Hepatocyte (in vitro differentiated cells): ENCODE measurements around the gene ANO10. TPM values are rescaled to one million over a fixed set of nuclear protein-coding genes. Genes with fewer than 3 reads are reported as not detected.

Experiments used
- DNase-seq: peaks from one replicate; pipeline ENCODE4 v3.0.0-alpha.2; 2016; ENCODE audit warnings: low spot score
- H2AFZ ChIP-seq: fragments of 200-600 bp; sonication (generic); 2 replicates; pipeline ENCODE4 v1.6.0; 2016; ENCODE audit warnings: antibody characterized with exemption, mild to moderate bottlenecking
- H3K27ac ChIP-seq: fragments of 200-600 bp; sonication (generic); 2 replicates; pipeline ENCODE4 v1.5.1; 2016; ENCODE audit warnings: mild to moderate bottlenecking
- H3K27me3 ChIP-seq: fragments of 200-600 bp; sonication (generic); 2 replicates; pipeline ENCODE4 v1.6.1; 2016
- H3K36me3 ChIP-seq: fragments of 200-600 bp; sonication (generic); replicated peaks from 2 replicates; pipeline ENCODE4 v1.5.1; 2016; ENCODE audit warnings: low read depth; ENCODE audit not compliant: insufficient read depth
- H3K4me1 ChIP-seq: fragments of 200-600 bp; sonication (generic); 2 replicates; pipeline ENCODE4 v1.5.1; 2016; ENCODE audit warnings: mild to moderate bottlenecking, moderate library complexity; ENCODE audit not compliant: insufficient read depth
- H3K4me2 ChIP-seq: fragments of 200-600 bp; sonication (generic); 2 replicates; pipeline ENCODE4 v1.6.0; 2016
- H3K4me3 ChIP-seq: fragments of 200-600 bp; sonication (generic); 2 replicates; pipeline ENCODE4 v1.5.1; 2016; ENCODE audit warnings: mild to moderate bottlenecking
- H3K79me2 ChIP-seq: fragments of 200-600 bp; sonication (generic); 2 replicates; pipeline ENCODE4 v1.6.0; 2017; ENCODE audit warnings: mild to moderate bottlenecking
- H3K9me2 ChIP-seq: fragments of 200-600 bp; sonication (generic); replicated peaks from 2 replicates; pipeline ENCODE4 v1.6.0; 2017; ENCODE audit warnings: mild to moderate bottlenecking; ENCODE audit not compliant: insufficient read depth
- H3K9me3 ChIP-seq: fragments of 200-600 bp; sonication (generic); 2 replicates; pipeline ENCODE4 v1.5.1; 2016; ENCODE audit warnings: low read depth, mild to moderate bottlenecking
- H4K20me1 ChIP-seq: fragments of 200-600 bp; sonication (generic); 2 replicates; pipeline ENCODE4 v1.6.0; 2016; ENCODE audit warnings: mild to moderate bottlenecking; ENCODE audit not compliant: insufficient read depth, poor library complexity, severe bottlenecking
- EZH2 ChIP-seq: fragments of 200-600 bp; sonication (generic); IDR thresholded peaks from 2 replicates; pipeline ENCODE4 v1.6.1; 2016; ENCODE audit warnings: antibody characterized with exemption, mild to moderate bottlenecking, borderline replicate concordance
- EZH2phosphoT487 ChIP-seq: fragments of 200-600 bp; sonication (generic); IDR thresholded peaks from one replicate; pipeline ENCODE4 v1.6.1; 2018; ENCODE audit warnings: antibody characterized with exemption, mild to moderate bottlenecking, low read depth, moderate library complexity; ENCODE audit not compliant: unreplicated experiment, severe bottlenecking
- WGBS: methylation state at CpG from one replicate; pipeline ENCODE4 v1.1.6; 2016; ENCODE audit warnings: low lambda C conversion rate; ENCODE audit errors: missing lambda C conversion rate; 5-methylcytosine and 5-hydroxymethylcytosine counted together
- polyA plus RNA-seq: library from polyadenylated mRNA; unstranded; fragments of >200 nt; fragmentation: Nextera tagmentation; extraction: Ambion mirVana; gene quantifications from 2 replicates; pipeline ENCODE4 v1.2.1, GENCODE V29; 2016
- total RNA-seq: library from RNA; depleted of rRNA; stranded (reverse); fragments of >200 nt; gene quantifications from 2 replicates; pipeline ENCODE4 v1.2.3, GENCODE V29; 2014
- TF ChIP-seq, protein P1 (sequence below): fragments of 200-600 bp; sonication (generic); IDR thresholded peaks from 2 replicates; pipeline ENCODE4 v1.5.1; 2016; ENCODE audit warnings: antibody characterized with exemption, mild to moderate bottlenecking; ENCODE audit not compliant: poor library complexity

ANO10 gene
- total and polyA plus RNA-seq, 2 experiments from 2014 or later: 28.5 to 33.5 TPM

- TF ChIP-seq EZH2phosphoT487 (no peak), EZH2 (no peak)
- TF ChIP-seq, protein P1, sequence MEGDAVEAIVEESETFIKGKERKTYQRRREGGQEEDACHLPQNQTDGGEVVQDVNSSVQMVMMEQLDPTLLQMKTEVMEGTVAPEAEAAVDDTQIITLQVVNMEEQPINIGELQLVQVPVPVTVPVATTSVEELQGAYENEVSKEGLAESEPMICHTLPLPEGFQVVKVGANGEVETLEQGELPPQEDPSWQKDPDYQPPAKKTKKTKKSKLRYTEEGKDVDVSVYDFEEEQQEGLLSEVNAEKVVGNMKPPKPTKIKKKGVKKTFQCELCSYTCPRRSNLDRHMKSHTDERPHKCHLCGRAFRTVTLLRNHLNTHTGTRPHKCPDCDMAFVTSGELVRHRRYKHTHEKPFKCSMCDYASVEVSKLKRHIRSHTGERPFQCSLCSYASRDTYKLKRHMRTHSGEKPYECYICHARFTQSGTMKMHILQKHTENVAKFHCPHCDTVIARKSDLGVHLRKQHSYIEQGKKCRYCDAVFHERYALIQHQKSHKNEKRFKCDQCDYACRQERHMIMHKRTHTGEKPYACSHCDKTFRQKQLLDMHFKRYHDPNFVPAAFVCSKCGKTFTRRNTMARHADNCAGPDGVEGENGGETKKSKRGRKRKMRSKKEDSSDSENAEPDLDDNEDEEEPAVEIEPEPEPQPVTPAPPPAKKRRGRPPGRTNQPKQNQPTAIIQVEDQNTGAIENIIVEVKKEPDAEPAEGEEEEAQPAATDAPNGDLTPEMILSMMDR: no peak
- Histone ChIP-seq H3K79me2 (no peaks in the 10 kb centered on the region), H3K27me3 (no peaks in the 10 kb centered on the region), H3K4me3 (no peak overlapping the region), H3K4me2 (no peak overlapping the region), H4K20me1 (no peaks in the 10 kb centered on the region), H3K9me3 (no peaks in the 10 kb centered on the region), H3K27ac (no peak overlapping the region), H2AFZ (no peak overlapping the region), H3K4me1 (no peaks in the 10 kb centered on the region), H3K36me3 (no peaks in the 10 kb centered on the region), H3K9me2 (no peaks in the 10 kb centered on the region)
- WGBS: 95% methylated on average over 4 of the region's 4 CpGs
- DNase-seq: no peak
Observed at GRCh38 chr3:43641306-43642114, 19.7 kb upstream of the ANO10 start.

GRCh38 chr3:43640681-43641080, 18.9 kb upstream of the ANO10 start:
- 93% methylated on average over 3 of the region's 3 CpGs for WGBS
- no peak for TF ChIP-seq EZH2
- TF ChIP-seq, protein P1: no peak
- no peak for TF ChIP-seq EZH2phosphoT487
- H3K27me3 ChIP-seq: no peaks in the 10 kb centered on the region
- H4K20me1 ChIP-seq: no peaks in the 10 kb centered on the region
- no peak overlapping the region for H2AFZ ChIP-seq
- no peak overlapping the region for H3K4me2 ChIP-seq
- DNase-seq: no peak
- no peaks in the 10 kb centered on the region for H3K9me2 ChIP-seq
- H3K4me3 ChIP-seq: no peak overlapping the region
- H3K36me3 ChIP-seq: no peaks in the 10 kb centered on the region
- H3K27ac ChIP-seq: no peak overlapping the region
- no peaks in the 10 kb centered on the region for H3K9me3 ChIP-seq
- no peaks in the 10 kb centered on the region for H3K79me2 ChIP-seq
- no peaks in the 10 kb centered on the region for H3K4me1 ChIP-seq

- peak; percentile 27 for DNase-seq
- no peak overlapping the region for H3K4me3 ChIP-seq
- H3K9me2 ChIP-seq: no peaks in the 10 kb centered on the region
- no peak overlapping the region for H3K27ac ChIP-seq
- no peaks in the 10 kb centered on the region for H3K9me3 ChIP-seq
- H3K36me3 ChIP-seq: no peaks in the 10 kb centered on the region
- H2AFZ ChIP-seq: no peak overlapping the region
- H3K4me2 ChIP-seq: peak overlapping the region; percentile 23
- 73% methylated on average over 9 of the region's 9 CpGs for WGBS
- no peaks in the 10 kb centered on the region for H3K27me3 ChIP-seq
- no peaks in the 10 kb centered on the region for H3K79me2 ChIP-seq
- H3K4me1 ChIP-seq: no peaks in the 10 kb centered on the region
- H4K20me1 ChIP-seq: no peaks in the 10 kb centered on the region
- TF ChIP-seq, protein P1: peak; percentile 14
- TF ChIP-seq EZH2phosphoT487 (no peak), EZH2 (no peak)
Observed at GRCh38 chr3:43638594-43639447, 17.0 kb upstream of the ANO10 start.
